HG03469 (cell line): ENCODE measurements around the gene CPNE7.

Experiments used
- ATAC-seq: cut with Tn5 transposase; IDR thresholded peaks from one replicate; pipeline ENCODE4 v1.9.1; 2021; ENCODE audit warnings: mild to moderate bottlenecking, moderate library complexity, moderate number of reproducible peaks; ENCODE audit not compliant: unreplicated experiment

The CPNE7 gene

GRCh38 chr16:89575247-89576152 lies at the start of gene CPNE7:
CPNE7 (plus strand) TSS chr16:89575758; CDS start chr16:89575898, 140 bp downstream.
- no peak for ATAC-seq

- no peak for ATAC-seq
Measured at GRCh38 chr16:89529097-89529496, 46.5 kb upstream of the CPNE7 start.

- no peak for ATAC-seq
Measured at GRCh38 chr16:89530401-89531381, 44.9 kb upstream of the CPNE7 start.

GRCh38 chr16:89531821-89532526 lies 43.6 kb upstream of the CPNE7 start:
- ATAC-seq, result no peak

GRCh38 chr16:89534252-89534756 lies 41.3 kb upstream of the CPNE7 start:
- ATAC-seq, result no peak

- ATAC-seq, result no peak
Measured at GRCh38 chr16:89536371-89536770, 39.2 kb upstream of the CPNE7 start.

GRCh38 chr16:89536886-89537548 lies 38.5 kb upstream of the CPNE7 start:
- ATAC-seq, result no peak

GRCh38 chr16:89537549-89537925 lies 38.0 kb upstream of the CPNE7 start:
- ATAC-seq, result no peak

GRCh38 chr16:89538286-89538685 lies 37.3 kb upstream of the CPNE7 start:
- ATAC-seq, result no peak

- no peak for ATAC-seq
Measured at GRCh38 chr16:89540557-89540956, 35.0 kb upstream of the CPNE7 start.

GRCh38 chr16:89541792-89542191 lies 33.8 kb upstream of the CPNE7 start:
- no peak for ATAC-seq

GRCh38 chr16:89544113-89544512 lies 31.4 kb upstream of the CPNE7 start:
- no peak for ATAC-seq

GRCh38 chr16:89544713-89545043 lies 30.9 kb upstream of the CPNE7 start:
- ATAC-seq, result no peak

GRCh38 chr16:89545044-89545830 lies 30.3 kb upstream of the CPNE7 start:
- no peak for ATAC-seq

GRCh38 chr16:89545831-89546574 lies 29.6 kb upstream of the CPNE7 start:
- no peak for ATAC-seq

- ATAC-seq, result no peak
Measured at GRCh38 chr16:89546781-89547180, 28.8 kb upstream of the CPNE7 start.

- no peak for ATAC-seq
Measured at GRCh38 chr16:89547291-89547690, 28.3 kb upstream of the CPNE7 start.

- ATAC-seq, result no peak
Measured at GRCh38 chr16:89547860-89548259, 27.7 kb upstream of the CPNE7 start.
